GM19099 (cell line): ENCODE data around the gene LPIN3.

Experiments
- POLR2A ChIP-seq: IDR thresholded peaks from 3 replicates; pipeline ENCODE4 v1.6.1; 2011; ENCODE audit warnings: low read depth; ENCODE audit not compliant: insufficient read length; ENCODE audit errors: extremely low read depth

LPIN3 gene

GRCh38 chr20:41386502-41387427, 46.1 kb downstream of the LPIN3 start:
- TF ChIP-seq POLR2A: no peak

- no peak for TF ChIP-seq POLR2A
Observed at GRCh38 chr20:41387444-41387851, 46.8 kb downstream of the LPIN3 start.

- TF ChIP-seq POLR2A: no peak
Observed at GRCh38 chr20:41390889-41391288, 50.3 kb downstream of the LPIN3 start.

- TF ChIP-seq POLR2A: no peak
Observed at GRCh38 chr20:41391587-41392001, 51.0 kb downstream of the LPIN3 start.

GRCh38 chr20:41392295-41392694, 51.7 kb downstream of the LPIN3 start:
- TF ChIP-seq POLR2A: no peak

GRCh38 chr20:41392871-41393704, 52.5 kb downstream of the LPIN3 start:
- no peak for TF ChIP-seq POLR2A

GRCh38 chr20:41393705-41394066, 53.1 kb downstream of the LPIN3 start:
- TF ChIP-seq POLR2A: no peak

DNA sequence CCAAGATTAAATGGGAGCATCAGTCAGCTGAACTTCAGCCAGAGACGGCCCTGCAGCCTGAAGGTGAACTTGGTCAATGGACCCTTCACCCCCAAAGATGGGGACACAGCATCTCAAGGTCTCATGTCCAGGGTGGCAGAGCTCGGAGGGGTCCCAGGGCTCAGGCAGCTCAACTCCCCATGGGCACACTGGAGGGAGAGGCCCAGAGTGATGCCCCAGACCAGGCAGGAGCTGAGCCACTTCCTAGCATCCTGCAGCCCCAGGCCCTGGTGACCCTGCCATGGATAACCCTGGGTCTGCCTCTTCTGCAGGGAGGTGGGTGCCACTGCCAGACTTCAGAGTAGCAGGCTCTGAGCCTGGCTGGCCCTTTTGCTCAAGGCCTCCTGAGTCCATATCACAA, 53.5 kb downstream of the LPIN3 start:
- no peak for TF ChIP-seq POLR2A

DNA sequence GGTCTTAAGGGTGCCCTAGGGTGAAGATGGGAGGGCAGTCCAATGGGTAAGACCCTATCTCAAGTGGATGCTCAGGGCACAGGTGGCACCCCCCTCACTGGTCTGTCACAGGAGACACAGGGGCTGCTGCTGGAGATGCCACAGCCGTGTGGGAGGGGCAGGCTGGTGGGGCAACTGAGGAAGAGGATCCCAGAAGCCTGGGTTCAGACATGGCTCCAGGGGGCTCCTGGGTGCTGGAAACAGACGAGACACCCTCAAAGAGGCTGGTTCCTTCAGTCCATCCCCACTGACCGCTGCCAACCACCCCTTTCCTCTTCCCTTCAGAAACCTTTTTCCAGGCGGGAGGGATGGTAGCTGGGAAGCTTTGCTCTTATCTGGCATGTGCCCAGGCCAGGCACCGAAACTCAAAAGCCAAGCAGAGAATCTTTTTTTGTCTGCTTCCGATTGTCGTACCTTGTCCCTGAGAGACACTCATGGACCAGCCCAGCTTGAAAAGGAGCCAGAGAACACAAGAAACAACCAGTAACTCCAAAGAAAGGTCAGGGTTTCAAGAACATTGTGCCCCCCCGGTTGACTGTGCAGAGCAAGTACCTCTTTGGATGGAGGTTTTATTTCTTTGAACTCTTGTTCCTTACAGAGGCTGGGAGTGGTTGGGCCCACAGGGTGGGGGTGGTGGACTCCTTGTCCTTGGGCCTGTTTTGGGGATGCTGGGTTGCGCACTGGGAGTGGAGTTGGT, 54.5 kb downstream of the LPIN3 start:
- no peak for TF ChIP-seq POLR2A

DNA sequence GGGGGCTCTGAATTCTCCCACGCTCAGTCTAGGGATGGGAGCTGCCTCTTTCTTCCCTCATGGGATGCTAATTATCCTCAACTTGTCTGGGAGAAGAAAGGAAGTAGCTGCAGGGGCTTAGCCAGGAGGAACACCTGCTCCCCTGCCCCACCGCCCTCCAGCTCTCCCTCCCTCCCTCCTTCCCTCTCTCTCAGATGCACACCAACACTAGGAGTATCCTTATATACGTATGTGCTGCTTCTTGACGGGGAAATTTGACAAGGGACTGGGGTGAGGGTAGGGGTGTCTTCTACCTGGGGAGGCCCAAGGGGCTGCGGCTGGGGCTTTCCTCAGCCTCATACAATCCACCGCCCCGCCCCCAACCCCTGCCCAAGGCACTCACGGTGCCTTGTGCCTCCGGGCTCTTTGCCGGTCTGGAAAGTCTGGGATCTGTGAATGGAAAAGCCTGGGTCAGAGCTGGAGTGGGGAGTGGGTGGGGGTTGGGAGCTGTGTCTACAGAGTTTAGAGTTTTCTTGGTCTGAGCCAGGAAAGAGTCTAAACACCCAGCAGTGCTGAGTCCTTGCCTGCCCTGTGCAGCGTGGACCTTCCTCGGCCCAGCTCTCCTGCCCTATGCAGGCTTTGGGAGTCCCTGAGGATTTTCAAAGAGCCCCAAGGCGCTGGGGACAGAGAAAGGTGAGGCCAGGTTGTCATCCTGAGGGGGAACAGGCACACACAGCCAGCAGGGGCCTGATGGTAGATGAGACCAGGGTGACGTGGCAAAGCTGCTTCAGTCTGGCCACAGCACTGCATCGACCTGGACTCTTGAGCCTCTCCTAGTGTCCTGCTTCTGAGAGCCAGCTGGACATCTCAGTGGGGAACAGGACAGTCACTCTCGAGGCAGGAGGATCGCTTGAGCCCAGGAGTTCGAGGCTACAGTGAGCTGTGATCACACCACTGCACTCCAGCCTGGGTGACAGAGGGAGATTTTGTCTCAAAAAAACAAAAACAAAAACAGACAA, 55.3 kb downstream of the LPIN3 start:
- no peak for TF ChIP-seq POLR2A

DNA sequence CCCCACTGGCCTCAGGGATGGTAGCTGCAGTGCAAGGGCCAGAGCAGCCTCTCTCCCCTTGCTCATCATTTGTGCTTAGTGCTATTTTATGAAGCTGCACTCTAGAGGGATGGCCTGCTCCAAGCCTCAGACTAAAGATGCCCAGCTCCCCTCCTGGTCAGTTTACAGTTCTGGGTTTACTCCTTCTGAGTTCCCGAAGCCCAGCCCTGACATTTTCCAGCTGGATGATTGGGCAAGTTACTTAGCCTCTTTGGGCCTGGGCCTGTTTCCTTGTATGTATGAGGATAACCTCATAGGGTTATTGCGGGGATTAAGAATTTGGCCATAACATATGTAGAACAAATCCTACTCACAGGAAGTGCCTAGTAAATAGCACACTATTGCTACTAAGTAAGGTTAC, 57.8 kb downstream of the LPIN3 start:
- no peak for TF ChIP-seq POLR2A

GRCh38 chr20:41403604-41404003, 63.0 kb downstream of the LPIN3 start:
- TF ChIP-seq POLR2A: no peak

- no peak for TF ChIP-seq POLR2A
Observed at GRCh38 chr20:41405436-41405835, 64.8 kb downstream of the LPIN3 start.

DNA sequence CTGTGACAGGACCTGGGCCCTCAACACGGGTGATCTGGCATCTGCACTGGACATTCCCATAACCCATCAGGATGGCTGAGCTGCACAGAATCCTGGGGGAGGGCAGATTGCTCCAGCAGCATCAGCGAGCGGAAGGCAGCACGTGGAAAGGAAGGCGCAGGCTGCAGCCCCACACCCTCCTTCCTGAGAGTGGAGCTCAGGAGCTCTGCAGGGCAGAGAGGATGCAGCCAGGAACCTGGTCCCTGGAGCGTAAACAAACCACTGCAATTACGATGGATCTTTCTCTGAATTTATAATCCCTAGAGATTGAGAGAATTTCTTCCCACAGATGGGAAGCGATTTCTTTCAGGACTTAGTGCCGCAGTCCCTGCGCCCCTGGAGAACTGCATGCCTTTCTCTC, 65.7 kb downstream of the LPIN3 start:
- TF ChIP-seq POLR2A: no peak
